DND-41 (cell line): Measurements from ENCODE around the gene CDX1.

ENCODE experiments used
- ATAC-seq: fragments of 200-7000 bp; cut with Tn5 transposase; 3 replicates; pipeline ENCODE4 v1.9.1; 2021; ENCODE audit warnings: low read depth; ENCODE audit not compliant: insufficient read depth
- DNase-seq: peaks from one replicate; pipeline ENCODE4 v3.0.0-alpha.2; 2020
- H2AFZ ChIP-seq: 2 replicates; pipeline ENCODE4 v1.6.0; 2012; ENCODE audit warnings: low read depth, low read length
- H3K27ac ChIP-seq: 2 replicates; pipeline ENCODE4 v1.5.1; 2012; ENCODE audit warnings: low read length, inconsistent platforms
- H3K27me3 ChIP-seq: fragments of 200-600 bp; sonication (generic); 2 replicates; pipeline ENCODE4 v1.6.0; 2012; ENCODE audit warnings: low read length, mild to moderate bottlenecking, inconsistent platforms; ENCODE audit not compliant: insufficient read depth, poor library complexity
- H3K36me3 ChIP-seq: 2 replicates; pipeline ENCODE4 v1.5.1; 2012; ENCODE audit warnings: low read length, inconsistent platforms; ENCODE audit not compliant: insufficient read depth
- H3K4me1 ChIP-seq: 2 replicates; pipeline ENCODE4 v1.5.1; 2012; ENCODE audit warnings: mild to moderate bottlenecking, low read length; ENCODE audit not compliant: insufficient read depth
- H3K4me2 ChIP-seq: 2 replicates; pipeline ENCODE4 v1.6.0; 2012; ENCODE audit warnings: mild to moderate bottlenecking, moderate library complexity, low read length, inconsistent platforms; ENCODE audit not compliant: insufficient read depth
- H3K4me3 ChIP-seq, 2 experiments: fragments of 200-600 bp in 1 of 2; shearing (Covaris generic) in 1 of 2; 2 replicates each; pipeline ENCODE4 v1.5.1; 2012 to 2016; ENCODE audit warnings: inconsistent platforms in 2 of 2, low read length in 2 of 2, mild to moderate bottlenecking in 2 of 2, low read depth in 1 of 2, moderate library complexity in 1 of 2
- H3K79me2 ChIP-seq: 2 replicates; pipeline ENCODE4 v1.6.0; 2012; ENCODE audit warnings: low read length, inconsistent platforms; ENCODE audit not compliant: insufficient read depth
- H3K9ac ChIP-seq: 2 replicates; pipeline ENCODE4 v1.6.0; 2012; ENCODE audit warnings: low read depth, mild to moderate bottlenecking, inconsistent platforms, low read length, moderate library complexity
- H3K9me3 ChIP-seq: 2 replicates; pipeline ENCODE4 v1.5.1; 2012; ENCODE audit warnings: low read length, moderate library complexity, mild to moderate bottlenecking, inconsistent platforms; ENCODE audit not compliant: insufficient read depth, severe bottlenecking
- H4K20me1 ChIP-seq: 2 replicates; pipeline ENCODE4 v1.6.0; 2012; ENCODE audit warnings: low read length; ENCODE audit not compliant: insufficient read depth
- EZH2 ChIP-seq: IDR thresholded peaks from 3 replicates; pipeline ENCODE4 v1.6.1; 2012; ENCODE audit warnings: borderline replicate concordance, low read depth, mild to moderate bottlenecking, moderate library complexity, low read length, inconsistent platforms; ENCODE audit not compliant: severe bottlenecking
- TF ChIP-seq, protein P1 (sequence below): IDR thresholded peaks from 2 replicates; pipeline ENCODE4 v1.5.1; 2012; ENCODE audit warnings: borderline replicate concordance, low read length, moderate library complexity, mild to moderate bottlenecking; ENCODE audit not compliant: poor library complexity, severe bottlenecking; ENCODE audit errors: extremely low read depth

The CDX1 gene

DNA sequence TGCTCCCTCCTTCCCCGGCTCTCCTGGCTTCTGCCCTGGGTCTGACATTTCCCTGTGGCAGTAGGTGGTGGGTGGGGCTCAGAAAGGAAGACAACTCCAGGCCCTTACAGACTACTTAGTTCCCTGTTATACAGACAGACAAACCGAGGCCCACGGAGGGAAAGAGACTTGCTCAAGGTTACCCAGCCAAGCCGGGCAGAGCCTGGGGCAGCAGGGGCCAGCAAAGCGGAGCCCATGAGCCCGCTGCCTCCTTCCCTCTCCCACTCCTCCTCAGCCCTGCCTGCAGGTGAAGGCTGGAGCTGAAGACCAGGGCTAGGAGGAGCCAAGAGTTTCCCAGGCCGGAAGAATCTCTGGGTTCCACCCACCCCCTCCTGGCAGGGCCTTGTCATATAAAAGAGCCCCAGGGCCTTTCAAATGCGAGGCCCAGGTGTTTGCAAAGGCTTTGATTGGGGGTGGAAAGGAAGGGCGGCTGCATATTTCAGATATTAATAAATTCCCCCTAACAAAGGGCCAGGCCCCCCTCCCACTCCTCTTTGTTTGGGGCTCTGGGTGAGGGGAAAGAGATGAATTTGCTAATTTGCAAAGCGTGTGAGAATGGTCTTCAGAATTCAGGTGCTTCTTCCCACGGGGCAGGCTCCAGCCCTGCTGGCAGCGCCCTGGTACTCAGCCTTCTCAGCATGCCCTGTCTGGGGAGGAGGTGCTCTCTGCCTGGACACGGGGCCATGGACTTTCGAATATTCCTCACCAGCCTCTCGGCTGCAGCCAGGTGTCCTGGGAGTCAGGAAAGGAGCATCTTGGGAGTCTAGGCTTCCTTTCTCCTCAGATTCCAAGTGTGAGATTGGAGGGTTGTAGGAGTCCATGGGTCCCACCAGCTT is 44.8 kb downstream of the CDX1 start:
- TF ChIP-seq, protein P1, sequence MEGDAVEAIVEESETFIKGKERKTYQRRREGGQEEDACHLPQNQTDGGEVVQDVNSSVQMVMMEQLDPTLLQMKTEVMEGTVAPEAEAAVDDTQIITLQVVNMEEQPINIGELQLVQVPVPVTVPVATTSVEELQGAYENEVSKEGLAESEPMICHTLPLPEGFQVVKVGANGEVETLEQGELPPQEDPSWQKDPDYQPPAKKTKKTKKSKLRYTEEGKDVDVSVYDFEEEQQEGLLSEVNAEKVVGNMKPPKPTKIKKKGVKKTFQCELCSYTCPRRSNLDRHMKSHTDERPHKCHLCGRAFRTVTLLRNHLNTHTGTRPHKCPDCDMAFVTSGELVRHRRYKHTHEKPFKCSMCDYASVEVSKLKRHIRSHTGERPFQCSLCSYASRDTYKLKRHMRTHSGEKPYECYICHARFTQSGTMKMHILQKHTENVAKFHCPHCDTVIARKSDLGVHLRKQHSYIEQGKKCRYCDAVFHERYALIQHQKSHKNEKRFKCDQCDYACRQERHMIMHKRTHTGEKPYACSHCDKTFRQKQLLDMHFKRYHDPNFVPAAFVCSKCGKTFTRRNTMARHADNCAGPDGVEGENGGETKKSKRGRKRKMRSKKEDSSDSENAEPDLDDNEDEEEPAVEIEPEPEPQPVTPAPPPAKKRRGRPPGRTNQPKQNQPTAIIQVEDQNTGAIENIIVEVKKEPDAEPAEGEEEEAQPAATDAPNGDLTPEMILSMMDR: no peak
- TF ChIP-seq EZH2: no peak
- no peaks in the 10 kb centered on the region for H3K36me3 ChIP-seq
- no peaks in the 10 kb centered on the region for H3K9me3 ChIP-seq
- H3K79me2 ChIP-seq: no peaks in the 10 kb centered on the region
- ATAC-seq (no peak), DNase-seq (no peak)
- peaks cover 17% of the 10 kb centered on the region for H3K27me3 ChIP-seq
- H2AFZ ChIP-seq: no peak overlapping the region
- no peak overlapping the region for H3K9ac ChIP-seq
- H3K4me3 ChIP-seq: no peak overlapping the region
- H3K4me2 ChIP-seq: no peak overlapping the region
- no peaks in the 10 kb centered on the region for H4K20me1 ChIP-seq
- no peaks in the 10 kb centered on the region for H3K4me1 ChIP-seq
- H3K27ac ChIP-seq: no peak overlapping the region

DNA sequence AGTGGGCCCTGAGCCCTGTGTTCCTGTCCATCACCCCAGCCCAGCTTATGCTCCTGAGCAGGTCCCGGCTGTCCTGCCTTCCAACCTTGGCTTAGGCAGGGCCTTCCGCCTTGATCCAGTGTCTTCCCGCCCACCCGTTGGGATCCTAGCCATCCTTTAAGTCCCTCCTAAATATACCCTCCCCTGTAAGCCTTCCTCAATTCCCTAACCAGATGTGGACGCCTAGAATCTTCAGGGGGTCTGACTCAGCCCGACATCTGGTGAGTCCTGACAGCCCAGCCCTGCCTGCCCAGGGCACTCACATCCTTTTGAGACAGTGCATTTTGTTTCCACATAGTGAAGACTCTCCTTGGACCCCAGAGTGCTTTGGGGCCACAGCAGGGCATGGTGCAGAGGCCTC is 47.0 kb downstream of the CDX1 start:
- ATAC-seq (no peak), DNase-seq (no peak)
- H2AFZ ChIP-seq: no peak overlapping the region
- no peaks in the 10 kb centered on the region for H3K79me2 ChIP-seq
- H3K4me2 ChIP-seq: no peak overlapping the region
- no peak overlapping the region for H3K9ac ChIP-seq
- TF ChIP-seq, protein P1: no peak
- no peak for TF ChIP-seq EZH2
- H3K9me3 ChIP-seq: no peaks in the 10 kb centered on the region
- H3K4me1 ChIP-seq: no peaks in the 10 kb centered on the region
- H3K36me3 ChIP-seq: no peaks in the 10 kb centered on the region
- H3K27ac ChIP-seq: no peak overlapping the region
- 0 out of 2 replicates have a peak, but pooled peaks cover 3% of the 10 kb centered on the region for H4K20me1 ChIP-seq
- H3K4me3 ChIP-seq: no peak overlapping the region
- peaks cover 25% of the 10 kb centered on the region for H3K27me3 ChIP-seq

DNA sequence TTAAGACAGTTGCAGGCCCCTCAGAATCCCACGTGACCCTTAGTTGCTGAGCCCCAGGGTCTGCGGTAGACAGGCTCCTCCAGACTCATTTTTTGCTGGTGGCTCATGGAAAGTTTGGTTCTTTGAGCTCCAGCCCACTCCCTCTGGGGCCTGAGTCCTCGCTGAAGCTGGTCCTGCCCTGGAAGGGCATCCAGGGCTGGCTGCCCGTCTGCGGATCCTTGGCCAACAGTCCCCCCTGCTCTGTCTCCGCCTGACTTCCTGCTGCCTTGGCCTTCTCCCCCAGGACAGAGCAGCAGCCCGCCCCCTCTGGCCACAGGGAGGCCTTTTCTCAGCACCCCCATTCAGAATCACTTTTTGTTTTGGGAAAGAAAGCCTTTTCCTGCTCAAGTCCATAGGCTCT is 47.7 kb downstream of the CDX1 start:
- Histone ChIP-seq H3K27ac (no peak overlapping the region), H3K27me3 (peaks cover 25% of the 10 kb centered on the region), H3K4me3 (no peak overlapping the region), H2AFZ (no peak overlapping the region), H3K4me1 (no peaks in the 10 kb centered on the region), H3K9me3 (no peaks in the 10 kb centered on the region), H3K36me3 (no peaks in the 10 kb centered on the region), H4K20me1 (0 out of 2 replicates have a peak, but pooled peaks cover 3% of the 10 kb centered on the region), H3K4me2 (no peak overlapping the region), H3K9ac (no peak overlapping the region), H3K79me2 (no peaks in the 10 kb centered on the region)
- TF ChIP-seq EZH2: no peak
- TF ChIP-seq, protein P1: no peak
- DNase-seq: no peak
- no peak for ATAC-seq
